ENCODE data around the gene LTBP1. TPM values are rescaled to one million over a fixed set of nuclear protein-coding genes. Genes with fewer than 3 reads are reported as not detected.

LTBP1 gene
- total RNA-seq, 6 experiments from 2014 or later = 260 to 409 (median 335) TPM

GRCh38 chr2:33216508-33217182, 269.9 kb downstream of the LTBP1 start:
- peak overlapping the region; percentile 99 for H3K27ac Mint-ChIP-seq
- DNase-seq = peak; percentile 68

GRCh38 chr2:33217406-33217805, 270.7 kb downstream of the LTBP1 start:
- Mint-ChIP-seq H3K27ac (peak overlapping the region; percentile 99), H3K4me1 (ENCODE audit: low read depth) (peaks cover 90% of the 10 kb centered on the region), H3K9me3 (0 out of 2 replicates have a peak, but pooled peaks cover 3% of the 10 kb centered on the region)

More at GRCh38 chr2:33216508-33217182, 269.9 kb downstream of the LTBP1 start:
- Mint-ChIP-seq H3K4me3 (peak overlapping the region; percentile 45), H3K36me3 (ENCODE audit: low read depth) (peaks cover 60% of the 10 kb centered on the region), H3K4me1 (ENCODE audit: low read depth) (peaks cover 97% of the 10 kb centered on the region), H3K9me3 (0 out of 2 replicates have a peak, but pooled peaks cover 3% of the 10 kb centered on the region), H3K27me3 (ENCODE audit: insufficient read depth) (no peaks in the 10 kb centered on the region; the same call in none of the 2 replicates)
- TF ChIP-seq CTCF (IDR thresholded peaks at IDR 0.05) = no peak

GRCh38 chr2:33219114-33219513, 272.4 kb downstream of the LTBP1 start:
- peaks cover 58% of the 10 kb centered on the region for H3K36me3 Mint-ChIP-seq (ENCODE audit: low read depth)
- no peak overlapping the region; the same call in 1 of the 2 replicates for H3K4me3 Mint-ChIP-seq
- no peaks in the 10 kb centered on the region; the same call in none of the 2 replicates for H3K27me3 Mint-ChIP-seq (ENCODE audit: insufficient read depth)
- H3K4me1 Mint-ChIP-seq (ENCODE audit: low read depth) = peaks cover 89% of the 10 kb centered on the region
- no peak for DNase-seq
- peak overlapping the region; percentile 70 for H3K27ac Mint-ChIP-seq
- TF ChIP-seq CTCF (IDR thresholded peaks at IDR 0.05) = no peak
- H3K9me3 Mint-ChIP-seq = 0 out of 2 replicates have a peak, but pooled peaks cover 3% of the 10 kb centered on the region

More at GRCh38 chr2:33217406-33217805, 270.7 kb downstream of the LTBP1 start:
- Mint-ChIP-seq H3K4me3 (no peak overlapping the region), H3K27me3 (ENCODE audit: insufficient read depth) (no peaks in the 10 kb centered on the region; the same call in none of the 2 replicates), H3K36me3 (ENCODE audit: low read depth) (peaks cover 56% of the 10 kb centered on the region)
- DNase-seq = no peak
- TF ChIP-seq CTCF (IDR thresholded peaks at IDR 0.05) = no peak

GRCh38 chr2:33219850-33220275, 273.1 kb downstream of the LTBP1 start:
- DNase-seq = peak; percentile 35
- Mint-ChIP-seq H3K36me3 (ENCODE audit: low read depth) (peaks cover 60% of the 10 kb centered on the region), H3K9me3 (no peaks in the 10 kb centered on the region), H3K27me3 (ENCODE audit: insufficient read depth) (no peaks in the 10 kb centered on the region; the same call in 1 of the 2 replicates), H3K27ac (peak overlapping the region; percentile 70), H3K4me1 (ENCODE audit: low read depth) (peaks cover 86% of the 10 kb centered on the region), H3K4me3 (peak overlapping the region; percentile 30)
- TF ChIP-seq CTCF (IDR thresholded peaks at IDR 0.05) = no peak

GRCh38 chr2:33220533-33220932, 273.8 kb downstream of the LTBP1 start:
- Mint-ChIP-seq H3K27me3 (ENCODE audit: insufficient read depth) (no peaks in the 10 kb centered on the region), H3K4me1 (ENCODE audit: low read depth) (peaks cover 86% of the 10 kb centered on the region), H3K27ac (peak overlapping the region; percentile 70), H3K9me3 (no peaks in the 10 kb centered on the region), H3K4me3 (peak overlapping the region; percentile 30), H3K36me3 (ENCODE audit: low read depth) (peaks cover 67% of the 10 kb centered on the region)
- TF ChIP-seq CTCF (IDR thresholded peaks at IDR 0.05) = no peak
- no peak for DNase-seq

Measured in HFFc6 (cell line).